Natural killer cell treated with Interleukin-12 subunit alpha and Interleukin-12 subunit beta and Interleukin-15 and Interleukin-18, amount 100 ng/mL, for 72 hours (primary cell): ENCODE results near the gene SMYD1. TPM values are rescaled to one million over a fixed set of nuclear protein-coding genes. Genes with fewer than 3 reads are reported as not detected.

Experiments
- ATAC-seq, 2 donors: fragments of 150-1000 bp; cut with Tn5 transposase in 1 of 2; sonication (Bioruptor Pico), chemical (Tn5 transposase) in 1 of 2; 2 replicates each; pipeline ENCODE4 v1.10.0; 2021
- DNase-seq: peaks from one replicate; pipeline ENCODE4 v3.0.0; 2022; ENCODE audit warnings: low spot score
- H3K27ac Mint-ChIP-seq, 2 donors: 1 replicate in 1 of 2; 2 replicates in 1 of 2; pipeline ENCODE4 v1.8.0; 2022; ENCODE audit warnings: mixed read lengths in 2 of 2, mild to moderate bottlenecking in 1 of 2, moderate library complexity in 1 of 2
- H3K27me3 Mint-ChIP-seq, 2 donors: 1 replicate in 1 of 2; 2 replicates in 1 of 2; pipeline ENCODE4 v1.8.0; 2022; ENCODE audit warnings: mixed read lengths in 2 of 2
- H3K36me3 Mint-ChIP-seq: one replicate; pipeline ENCODE4 v1.8.0; 2022; ENCODE audit warnings: mixed read lengths
- H3K4me1 Mint-ChIP-seq, 2 donors: 1 replicate in 1 of 2; 2 replicates in 1 of 2; pipeline ENCODE4 v1.8.0; 2022; ENCODE audit warnings: low read depth in 2 of 2, mixed read lengths in 2 of 2, mild to moderate bottlenecking in 1 of 2
- H3K4me3 Mint-ChIP-seq: one replicate; pipeline ENCODE4 v1.8.0; 2022; ENCODE audit warnings: mixed read lengths
- H3K9me3 Mint-ChIP-seq: 2 replicates; pipeline ENCODE4 v1.8.0; 2022; ENCODE audit warnings: mixed read lengths
- total RNA-seq, 2 donors: library from RNA; stranded (reverse); gene quantifications; one replicate each; pipeline ENCODE4 v1.2.3, GENCODE V29; 2022

The SMYD1 gene
- total RNA-seq, 2 donors from 2014 or later, result not detected

- Mint-ChIP-seq H3K4me1 (no peaks in the 10 kb centered on the region), H3K36me3 (no peaks in the 10 kb centered on the region), H3K9me3 (no peaks in the 10 kb centered on the region), H3K27me3 (peaks cover 7 to 24% of the 10 kb centered on the region in 2 donors), H3K4me3 (no peak overlapping the region), H3K27ac (no peak overlapping the region)
- DNase-seq (no peak), ATAC-seq (no peak)
Observed at GRCh38 chr2:88125924-88126771, 58.5 kb downstream of the SMYD1 start.

GRCh38 chr2:88126772-88127637 is 59.4 kb downstream of the SMYD1 start:
- Mint-ChIP-seq H3K27ac (no peak overlapping the region), H3K4me1 (no peaks in the 10 kb centered on the region), H3K9me3 (no peaks in the 10 kb centered on the region), H3K36me3 (no peaks in the 10 kb centered on the region), H3K4me3 (no peak overlapping the region), H3K27me3 (peaks cover 9 to 19% of the 10 kb centered on the region in 2 donors)
- DNase-seq, result no peak
- no peak for ATAC-seq

GRCh38 chr2:88127638-88127887 is 59.9 kb downstream of the SMYD1 start:
- Mint-ChIP-seq H3K4me3 (no peak overlapping the region), H3K27me3 (peaks cover 9 to 19% of the 10 kb centered on the region in 2 donors), H3K27ac (no peak overlapping the region), H3K9me3 (no peaks in the 10 kb centered on the region), H3K36me3 (no peaks in the 10 kb centered on the region), H3K4me1 (no peaks in the 10 kb centered on the region)
- DNase-seq, result no peak
- no peak for ATAC-seq

GRCh38 chr2:88127888-88128653 is 60.4 kb downstream of the SMYD1 start, which contains the start of gene FABP1:
Gene FABP1, minus strand, starts transcription at chr2:88128062. Its CDS starts 45 bp downstream, at chr2:88128017.
- Mint-ChIP-seq H3K9me3 (no peaks in the 10 kb centered on the region), H3K27ac (no peak within 1 kb of the TSS), H3K27me3 (peaks cover 9 to 19% of the 10 kb centered on the region in 2 donors), H3K36me3 (no peaks in the 10 kb centered on the region), H3K4me3 (no peak within 1 kb of the TSS), H3K4me1 (no peaks in the 10 kb centered on the region)
- DNase-seq, result no peak
- ATAC-seq, result no peak

GRCh38 chr2:88128654-88129312 is 61.2 kb downstream of the SMYD1 start:
- Mint-ChIP-seq H3K4me3 (no peak overlapping the region), H3K9me3 (no peaks in the 10 kb centered on the region), H3K4me1 (no peaks in the 10 kb centered on the region), H3K36me3 (no peaks in the 10 kb centered on the region), H3K27ac (no peak overlapping the region), H3K27me3 (peaks cover 9 to 19% of the 10 kb centered on the region in 2 donors)
- DNase-seq, result no peak
- ATAC-seq, result no peak

- Mint-ChIP-seq H3K4me3 (no peak overlapping the region), H3K4me1 (no peaks in the 10 kb centered on the region), H3K27me3 (peaks cover 12 to 19% of the 10 kb centered on the region in 2 donors), H3K36me3 (no peaks in the 10 kb centered on the region), H3K27ac (no peak overlapping the region), H3K9me3 (no peaks in the 10 kb centered on the region)
- DNase-seq, result no peak
- no peak for ATAC-seq
Observed at GRCh38 chr2:88129313-88129959, 61.8 kb downstream of the SMYD1 start.

- DNase-seq (no peak), ATAC-seq (no peak)
- Mint-ChIP-seq H3K27me3 (peaks cover 26 to 32% of the 10 kb centered on the region in 2 donors), H3K36me3 (no peaks in the 10 kb centered on the region), H3K4me1 (no peaks in the 10 kb centered on the region), H3K9me3 (no peaks in the 10 kb centered on the region), H3K27ac (no peak overlapping the region), H3K4me3 (no peak overlapping the region)
Observed at GRCh38 chr2:88131201-88131998, 63.8 kb downstream of the SMYD1 start.

- no peak overlapping the region for H3K27ac Mint-ChIP-seq
- no peaks in the 10 kb centered on the region for H3K36me3 Mint-ChIP-seq
- H3K27me3 Mint-ChIP-seq, result peaks cover 27 to 33% of the 10 kb centered on the region in 2 donors
- H3K4me3 Mint-ChIP-seq, result no peak overlapping the region
- H3K9me3 Mint-ChIP-seq, result no peaks in the 10 kb centered on the region
- DNase-seq (no peak), ATAC-seq (no peak)
- no peaks in the 10 kb centered on the region for H3K4me1 Mint-ChIP-seq
Observed at GRCh38 chr2:88131999-88132368, 64.4 kb downstream of the SMYD1 start.

GRCh38 chr2:88133875-88134274 is 66.2 kb downstream of the SMYD1 start:
- no peaks in the 10 kb centered on the region for H3K36me3 Mint-ChIP-seq
- no peaks in the 10 kb centered on the region for H3K4me1 Mint-ChIP-seq
- H3K4me3 Mint-ChIP-seq, result no peak overlapping the region
- H3K9me3 Mint-ChIP-seq, result no peaks in the 10 kb centered on the region
- ATAC-seq (no peak), DNase-seq (no peak)
- H3K27ac Mint-ChIP-seq, result no peak overlapping the region
- H3K27me3 Mint-ChIP-seq, result peaks cover 33 to 34% of the 10 kb centered on the region in 2 donors

GRCh38 chr2:88136817-88137216 is 69.2 kb downstream of the SMYD1 start:
- DNase-seq (no peak), ATAC-seq (peak in 1 of 2 donors; percentile 32)
- Mint-ChIP-seq H3K4me3 (no peak overlapping the region), H3K27ac (no peak overlapping the region), H3K27me3 (peaks cover 39 to 59% of the 10 kb centered on the region in 2 donors), H3K9me3 (no peaks in the 10 kb centered on the region), H3K36me3 (peaks cover 3% of the 10 kb centered on the region), H3K4me1 (no peaks in the 10 kb centered on the region)

- no peak for DNase-seq
- Mint-ChIP-seq H3K9me3 (no peaks in the 10 kb centered on the region), H3K36me3 (peaks cover 6% of the 10 kb centered on the region), H3K27ac (no peak overlapping the region), H3K4me1 (no peaks in the 10 kb centered on the region), H3K4me3 (no peak overlapping the region), H3K27me3 (peaks cover 42 to 67% of the 10 kb centered on the region in 2 donors)
- no peak for ATAC-seq
Observed at GRCh38 chr2:88137833-88138232, 70.2 kb downstream of the SMYD1 start.

- H3K27me3 Mint-ChIP-seq, result peaks cover 50 to 81% of the 10 kb centered on the region in 2 donors
Observed at GRCh38 chr2:88139203-88139702, 71.6 kb downstream of the SMYD1 start.

More at GRCh38 chr2:88139203-88139702, 71.6 kb downstream of the SMYD1 start:
- Mint-ChIP-seq H3K4me3 (no peak overlapping the region), H3K27ac (no peak overlapping the region), H3K9me3 (no peaks in the 10 kb centered on the region), H3K36me3 (peaks cover 6% of the 10 kb centered on the region), H3K4me1 (no peaks in the 10 kb centered on the region)
- DNase-seq (no peak), ATAC-seq (no peak)
